Gastrocnemius medialis (tissue), 4 donors: ENCODE measurements around the gene CHGA.

Experiments
- POLR2A ChIP-seq, 2 donors: fragments of 450-650 bp; IDR thresholded peaks; one replicate each; pipeline ENCODE4 v1.6.1; 2017; ENCODE audit warnings: antibody characterized with exemption in 2 of 2, mild to moderate bottlenecking in 2 of 2, moderate library complexity in 2 of 2
- TF ChIP-seq, protein P1 (sequence below), 5 experiments: fragments of 450-650 bp in 3 of 5; fragments of 200-600 bp in 2 of 5; sonication (generic) in 2 of 5; IDR thresholded peaks in 4 of 5; conservative IDR thresholded peaks in 1 of 5; 1 replicate in 4 of 5; 2 replicates in 1 of 5; pipeline ENCODE4 v1.5.1; 2016 to 2019; ENCODE audit warnings: antibody characterized with exemption in 5 of 5, mild to moderate bottlenecking in 3 of 5, moderate library complexity in 3 of 5

DNA sequence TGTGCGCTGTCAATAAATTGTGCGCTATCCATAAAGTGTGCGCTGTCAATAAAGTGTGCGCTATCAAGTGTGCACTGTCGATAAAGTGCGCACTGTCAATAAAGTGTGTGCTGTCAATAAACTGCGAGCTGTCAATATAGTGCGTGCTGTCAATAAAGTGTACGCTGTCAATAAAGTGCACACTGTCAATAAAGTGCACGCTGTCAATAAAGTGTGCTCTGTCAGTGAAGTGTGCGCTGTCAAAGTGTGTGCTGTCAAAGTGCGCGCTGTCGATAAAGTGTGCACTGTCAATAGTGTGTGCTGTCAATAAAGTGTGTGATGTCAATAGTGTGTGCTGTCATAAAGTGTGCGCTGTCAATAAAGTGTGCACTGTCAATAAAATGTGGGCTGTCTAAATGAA lies 2.9 kb upstream of the CHGA start:
- TF ChIP-seq, protein P1, sequence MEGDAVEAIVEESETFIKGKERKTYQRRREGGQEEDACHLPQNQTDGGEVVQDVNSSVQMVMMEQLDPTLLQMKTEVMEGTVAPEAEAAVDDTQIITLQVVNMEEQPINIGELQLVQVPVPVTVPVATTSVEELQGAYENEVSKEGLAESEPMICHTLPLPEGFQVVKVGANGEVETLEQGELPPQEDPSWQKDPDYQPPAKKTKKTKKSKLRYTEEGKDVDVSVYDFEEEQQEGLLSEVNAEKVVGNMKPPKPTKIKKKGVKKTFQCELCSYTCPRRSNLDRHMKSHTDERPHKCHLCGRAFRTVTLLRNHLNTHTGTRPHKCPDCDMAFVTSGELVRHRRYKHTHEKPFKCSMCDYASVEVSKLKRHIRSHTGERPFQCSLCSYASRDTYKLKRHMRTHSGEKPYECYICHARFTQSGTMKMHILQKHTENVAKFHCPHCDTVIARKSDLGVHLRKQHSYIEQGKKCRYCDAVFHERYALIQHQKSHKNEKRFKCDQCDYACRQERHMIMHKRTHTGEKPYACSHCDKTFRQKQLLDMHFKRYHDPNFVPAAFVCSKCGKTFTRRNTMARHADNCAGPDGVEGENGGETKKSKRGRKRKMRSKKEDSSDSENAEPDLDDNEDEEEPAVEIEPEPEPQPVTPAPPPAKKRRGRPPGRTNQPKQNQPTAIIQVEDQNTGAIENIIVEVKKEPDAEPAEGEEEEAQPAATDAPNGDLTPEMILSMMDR (IDR thresholded peaks at IDR 0.05 in 4 of 5, conservative IDR thresholded peaks at IDR 0.05 in 1 of 5) = no peak
- TF ChIP-seq POLR2A (IDR thresholded peaks at IDR 0.05) = no peak
